HG02571 (cell line): Measurements from ENCODE around the gene ZMIZ2.
"Not testable (repeated sequence)": the region's sequence is repeated elsewhere in the genome, so short reads cannot be mapped to it uniquely, and the experiment has no call there.

Source experiments
- ATAC-seq: cut with Tn5 transposase; IDR thresholded peaks from one replicate; pipeline ENCODE4 v1.9.1; 2021; ENCODE audit warnings: mild to moderate bottlenecking, moderate library complexity; ENCODE audit not compliant: unreplicated experiment

ZMIZ2 gene

DNA sequence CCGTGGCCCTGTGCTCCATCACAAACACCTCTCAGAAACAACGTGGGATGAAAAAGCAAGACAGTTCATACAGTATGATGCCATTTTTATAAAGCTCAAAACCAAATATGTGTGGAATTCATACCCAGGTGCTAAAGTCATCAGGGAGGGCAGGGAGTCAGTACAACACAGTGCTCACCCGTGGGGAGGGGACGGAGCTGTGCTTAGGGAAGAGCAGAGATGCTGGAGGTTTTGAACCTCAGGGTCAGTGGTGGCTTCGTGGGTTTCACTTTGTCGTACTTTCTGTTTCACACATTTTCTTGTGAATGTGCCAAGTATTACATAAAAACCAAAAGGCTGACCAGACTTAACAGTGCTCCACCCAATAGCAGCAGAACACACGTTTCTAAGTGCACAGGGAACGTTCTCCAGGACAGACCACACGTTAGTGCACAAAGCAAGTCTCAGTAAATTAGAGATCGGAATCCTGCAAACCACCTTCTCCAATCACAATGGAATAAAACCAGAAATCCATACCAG, 21.2 kb downstream of the ZMIZ2 start:
- ATAC-seq, result peak; percentile 56

DNA sequence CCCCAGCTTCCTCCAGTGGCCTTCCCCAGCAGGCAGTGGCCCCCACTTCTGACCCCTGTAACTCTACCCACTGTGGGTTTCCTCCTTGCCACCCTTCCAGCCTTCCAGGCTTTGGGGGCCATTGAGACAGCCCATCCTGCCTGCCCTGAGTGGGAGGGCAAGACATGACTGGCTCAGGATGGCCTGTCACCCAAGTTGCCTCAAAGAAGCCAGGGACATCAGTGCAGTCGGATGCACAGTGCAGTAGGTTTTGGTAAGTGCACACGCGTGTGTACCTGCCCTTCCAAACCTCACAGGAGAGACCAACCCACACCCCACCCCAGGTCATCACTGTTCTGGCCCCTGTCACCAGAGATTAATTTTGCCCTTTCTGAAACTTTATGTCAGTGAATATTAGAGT, 22.7 kb downstream of the ZMIZ2 start:
- no peak for ATAC-seq

DNA sequence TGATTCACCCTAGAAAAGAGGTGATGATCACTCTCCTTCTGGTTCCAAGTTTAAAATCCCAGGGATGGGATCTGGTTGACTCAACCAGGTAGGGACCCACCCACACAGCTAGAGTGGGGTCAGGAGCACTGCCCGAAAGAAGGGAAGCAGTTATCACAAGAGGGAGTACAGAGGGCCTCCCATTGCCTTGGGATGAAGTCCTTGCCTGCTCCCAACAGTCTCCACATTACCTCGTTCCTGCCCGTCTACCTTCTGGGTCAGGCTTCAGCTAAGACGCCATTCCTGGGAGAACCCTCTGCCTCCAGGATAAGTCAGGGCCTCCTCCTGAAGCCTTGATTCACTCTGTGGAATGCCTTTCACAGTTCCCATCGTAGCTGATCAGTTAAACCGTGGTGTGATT, 23.8 kb downstream of the ZMIZ2 start:
- no peak for ATAC-seq

DNA sequence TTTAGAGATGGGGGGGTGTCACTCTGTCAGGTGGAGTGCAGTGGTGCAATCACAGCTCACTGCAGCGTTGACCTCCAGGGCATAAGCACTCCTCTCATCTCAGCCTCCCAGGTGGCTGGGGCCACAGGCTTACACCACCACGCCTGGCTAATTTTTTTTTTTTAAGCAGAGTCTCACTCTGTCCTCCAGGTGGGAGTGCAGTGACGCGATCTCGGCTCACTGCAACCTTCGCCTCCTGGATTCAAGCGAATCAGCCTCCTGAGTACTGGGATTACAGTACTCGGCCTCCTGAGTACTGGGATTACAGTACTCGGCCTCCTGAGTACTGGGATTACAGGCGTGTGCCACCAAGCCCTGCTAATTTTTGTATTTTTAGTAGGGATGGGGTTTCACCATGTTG, 24.2 kb downstream of the ZMIZ2 start:
- ATAC-seq, result no peak

DNA sequence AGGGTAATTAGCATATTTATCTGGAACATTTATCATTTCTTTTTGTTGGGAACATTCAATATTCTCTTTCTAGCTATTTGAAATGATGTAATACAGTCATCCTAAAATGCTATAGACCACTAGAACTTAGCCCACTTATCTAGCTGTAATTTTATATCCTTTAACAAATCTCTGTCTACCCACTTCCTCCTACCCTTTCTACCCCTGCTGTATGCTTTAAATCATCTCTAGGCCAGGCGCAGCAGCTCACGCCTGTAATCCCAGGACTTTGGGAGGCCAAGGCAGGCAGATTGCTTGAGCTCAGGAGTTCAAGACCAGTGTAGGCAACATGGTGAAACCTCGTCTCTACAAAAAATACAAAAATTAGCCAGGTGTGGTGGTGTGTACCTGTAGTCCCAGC, 25.8 kb downstream of the ZMIZ2 start:
- not testable (repeated sequence) for ATAC-seq

DNA sequence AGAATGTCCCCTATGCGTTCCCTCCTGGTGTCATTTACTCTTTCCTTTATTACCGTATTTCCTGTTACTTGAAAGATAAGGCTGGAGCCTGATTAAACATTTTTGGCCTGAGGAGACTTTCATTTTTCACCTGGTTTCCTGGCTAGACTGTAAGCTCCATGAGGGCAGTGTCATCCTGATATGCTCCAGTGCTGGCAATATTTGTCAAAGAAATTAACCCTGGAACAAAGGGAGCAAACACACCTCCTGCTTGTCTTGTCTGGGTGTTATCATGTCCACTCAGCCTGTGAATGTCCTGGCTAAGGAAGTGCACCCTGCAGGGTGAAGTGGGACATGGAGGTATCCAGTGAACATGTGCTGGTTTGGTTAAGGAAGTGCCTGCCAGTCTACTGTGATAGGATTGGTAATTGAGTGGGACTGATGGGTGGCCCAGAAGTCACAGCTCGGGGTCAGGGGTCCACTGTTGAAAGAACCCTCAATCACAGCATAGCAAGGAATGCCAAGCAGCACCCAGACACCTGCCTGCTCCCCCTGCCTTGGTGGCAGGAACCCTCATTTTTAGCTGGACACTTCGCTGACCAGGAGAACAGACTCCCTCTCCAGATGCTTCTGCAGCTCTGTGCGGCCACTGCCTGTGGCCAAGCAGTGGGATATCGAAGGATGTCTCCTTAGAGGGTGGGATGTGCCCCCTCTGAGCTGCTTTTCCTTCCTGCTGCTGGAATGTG, 26.9 kb downstream of the ZMIZ2 start:
- ATAC-seq, result no peak

DNA sequence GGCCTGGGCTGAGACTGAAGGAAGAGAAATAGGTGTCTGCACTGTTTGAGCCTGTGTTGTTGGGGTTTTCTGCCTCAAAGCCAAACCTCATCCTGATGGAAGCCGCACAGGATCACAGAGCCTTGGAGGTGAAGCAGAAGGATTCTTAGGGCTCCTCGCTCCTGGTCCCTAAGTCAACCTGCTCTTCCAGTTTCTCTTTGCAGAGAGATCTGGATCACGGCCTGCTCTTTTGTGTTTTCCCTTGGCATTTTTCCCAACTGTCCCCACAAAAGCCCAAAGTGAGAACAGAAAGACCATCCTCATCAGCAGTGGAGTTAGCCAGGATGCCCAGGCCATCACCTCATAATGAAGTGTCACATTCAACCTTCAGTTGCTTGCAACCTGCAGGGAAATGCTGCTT, 27.6 kb downstream of the ZMIZ2 start:
- no peak for ATAC-seq

DNA sequence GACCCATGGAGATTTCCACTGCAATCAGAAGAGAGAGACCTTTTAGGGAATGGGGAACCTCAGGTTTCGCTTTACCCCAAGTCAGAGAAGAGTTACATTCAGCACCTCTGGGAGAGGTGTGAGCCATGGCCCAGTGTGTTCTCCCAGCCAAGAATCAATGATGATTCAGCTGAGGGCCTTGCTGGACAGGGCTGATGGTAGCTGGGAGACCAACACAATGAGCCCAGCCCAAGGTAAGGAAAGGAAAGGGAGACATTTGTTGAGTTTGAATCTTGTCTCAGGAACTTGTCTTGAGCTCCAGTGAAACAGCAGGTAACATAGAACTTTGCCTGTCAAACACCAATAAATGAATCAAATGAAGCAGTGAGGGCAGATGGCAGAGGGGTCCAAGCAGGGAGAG, 33.8 kb downstream of the ZMIZ2 start:
- no peak for ATAC-seq

DNA sequence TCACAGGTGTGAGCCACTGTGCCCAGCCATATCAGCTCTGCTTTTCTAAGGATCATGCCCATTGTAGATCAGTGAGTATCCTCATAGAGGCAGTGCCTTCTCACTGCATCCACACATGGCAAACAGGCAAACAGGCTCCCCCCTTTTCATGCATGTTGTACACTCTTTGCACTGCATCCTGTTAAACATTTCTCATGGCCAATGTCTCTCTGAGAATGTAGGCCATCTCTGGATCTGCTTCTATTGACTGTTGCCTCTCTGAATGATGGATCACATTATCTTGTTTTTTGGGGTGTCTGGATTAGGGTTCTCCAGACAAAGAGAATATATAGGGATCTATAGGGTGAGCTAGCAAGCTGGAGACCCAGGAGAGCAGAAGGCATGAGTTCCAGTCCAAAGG, 34.8 kb downstream of the ZMIZ2 start:
- no peak for ATAC-seq

DNA sequence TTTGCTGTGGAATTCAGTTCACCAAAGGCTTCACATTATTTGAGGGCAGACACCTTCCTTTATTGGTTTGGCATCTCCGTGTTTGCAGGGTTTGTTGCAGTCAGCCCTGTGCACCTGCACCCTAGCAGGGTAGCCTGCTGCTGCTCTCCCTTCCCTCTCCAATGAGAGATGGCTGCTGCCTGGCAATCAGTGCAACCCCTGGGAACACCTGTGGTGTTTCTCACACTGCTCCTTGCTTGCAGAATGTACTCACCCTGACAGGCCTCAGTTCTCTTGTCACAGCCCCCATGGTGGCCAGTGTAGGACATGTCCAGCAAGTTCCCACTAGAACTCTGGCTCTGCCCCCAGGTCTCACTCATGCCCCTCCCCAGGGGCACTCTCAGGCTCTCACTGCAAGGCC, 35.7 kb downstream of the ZMIZ2 start:
- no peak for ATAC-seq

DNA sequence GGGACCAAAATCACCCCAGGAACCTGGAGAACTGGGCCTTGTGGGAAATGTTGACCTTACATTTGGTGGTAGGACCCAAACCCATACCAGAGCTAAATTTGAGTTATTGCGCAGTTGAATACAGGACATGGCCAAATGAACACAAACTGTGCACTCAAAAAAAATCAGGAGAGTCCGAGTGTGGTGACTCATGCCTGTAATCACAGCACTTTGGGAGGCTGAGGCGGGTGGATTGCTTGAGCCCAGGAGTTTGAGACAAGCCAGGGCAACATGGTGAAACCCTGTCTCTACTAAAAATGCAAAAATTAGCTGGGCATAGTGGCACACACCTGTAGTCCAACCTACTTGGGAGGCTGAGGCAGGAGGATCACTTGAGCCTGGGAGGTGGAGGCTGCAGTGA, 36.6 kb downstream of the ZMIZ2 start:
- ATAC-seq, result not testable (repeated sequence)

DNA sequence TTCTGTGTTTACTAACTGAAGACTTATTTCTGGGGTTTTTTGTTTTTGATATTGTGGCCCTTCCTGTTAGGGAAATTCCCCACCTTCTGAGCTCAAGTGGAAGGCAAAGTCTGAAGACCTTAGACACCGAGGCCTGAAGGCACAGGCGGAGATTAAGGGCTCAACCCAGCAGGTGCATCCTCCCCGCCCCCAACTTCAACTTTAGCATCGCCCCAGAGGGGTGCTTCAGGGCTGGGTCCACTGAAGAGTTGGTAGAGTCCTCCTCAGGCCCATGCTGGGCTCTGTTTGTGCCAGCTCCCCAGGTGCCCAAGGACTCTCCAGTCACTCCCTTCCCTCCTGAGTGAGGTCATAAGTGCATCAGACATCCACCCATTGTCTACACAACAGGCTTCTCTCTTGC, 38.4 kb downstream of the ZMIZ2 start:
- ATAC-seq, result no peak

DNA sequence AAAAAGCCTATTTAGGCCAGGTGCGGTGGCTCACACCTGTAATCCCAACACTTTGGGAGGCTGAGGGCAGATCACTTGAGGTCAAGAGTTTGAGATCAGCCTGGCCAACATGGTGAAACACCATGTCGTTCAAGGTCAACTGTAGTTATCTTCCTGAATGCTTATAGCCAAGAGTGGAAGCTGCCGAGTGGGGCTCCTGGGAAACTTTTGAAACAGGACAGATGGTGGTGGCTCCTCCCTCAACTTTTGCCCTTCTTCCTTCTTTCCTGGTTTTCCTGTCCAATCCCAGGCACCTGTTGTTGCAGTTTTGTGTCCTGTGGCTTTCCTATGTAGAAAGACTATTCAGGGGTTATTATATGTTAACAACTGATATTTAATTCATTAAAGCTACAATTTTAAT, 39.1 kb downstream of the ZMIZ2 start:
- no peak for ATAC-seq

DNA sequence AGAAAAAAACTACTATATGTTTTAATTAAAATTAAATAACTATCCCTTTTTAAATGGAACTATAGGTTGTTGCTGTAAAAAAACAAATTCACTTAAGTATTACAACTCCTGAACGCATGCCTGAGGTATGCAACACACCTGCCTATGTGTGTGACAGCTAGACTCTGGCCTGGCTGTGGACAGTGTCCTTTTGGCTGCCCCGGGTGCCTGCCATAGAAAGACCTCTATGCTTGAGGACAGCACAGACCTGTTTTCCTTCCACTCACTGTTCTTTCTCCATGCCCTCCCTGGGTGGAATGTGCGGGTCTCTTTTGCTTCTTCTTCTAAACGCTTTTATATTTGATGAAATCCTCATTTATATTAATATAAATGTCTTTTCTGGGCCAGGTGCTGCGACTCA, 41.3 kb downstream of the ZMIZ2 start:
- ATAC-seq, result no peak

DNA sequence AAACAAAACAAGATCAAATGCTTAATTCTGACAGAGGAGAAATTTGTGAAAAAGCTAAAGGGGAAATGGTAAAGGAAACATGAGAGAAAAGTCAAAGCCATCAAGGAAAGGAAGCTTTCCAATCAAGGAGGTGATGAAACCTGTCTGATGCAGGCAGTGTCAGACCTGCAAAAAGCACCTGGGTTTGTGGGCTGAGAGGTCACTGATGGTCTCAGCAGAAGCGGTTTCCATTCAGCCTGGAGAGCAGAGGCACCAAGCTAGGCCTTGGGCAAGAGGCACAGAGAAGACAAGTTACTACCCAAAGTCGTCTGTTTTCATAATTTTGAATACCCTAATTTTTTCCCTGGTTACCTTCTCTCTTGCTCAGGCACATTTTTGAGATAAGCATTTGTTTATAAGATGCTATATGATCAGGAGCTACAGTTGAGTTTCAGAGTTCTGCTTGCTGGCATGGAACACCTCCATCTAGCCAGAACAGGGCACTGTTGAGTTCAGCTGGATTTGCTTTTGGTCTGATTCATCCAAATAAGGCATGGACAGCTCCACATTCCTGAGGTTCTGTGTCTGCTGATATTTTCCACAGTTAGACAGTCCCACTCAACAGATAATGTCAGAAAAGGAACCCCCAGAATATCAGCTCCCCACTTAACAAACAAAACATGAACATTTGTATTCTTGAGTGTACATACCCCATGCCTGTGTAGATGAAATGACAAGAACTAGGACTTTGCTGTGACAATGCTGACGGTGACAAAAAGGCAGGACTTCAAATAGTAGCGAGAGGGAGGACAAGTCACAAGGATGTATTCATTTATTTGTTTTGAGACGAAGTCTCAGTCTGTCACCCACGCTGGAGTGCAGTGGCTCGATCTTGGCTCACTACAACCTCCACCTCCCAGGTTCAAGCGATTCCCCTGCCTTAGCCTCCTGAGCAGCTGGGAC, 42.9 kb downstream of the ZMIZ2 start:
- ATAC-seq, result no peak

DNA sequence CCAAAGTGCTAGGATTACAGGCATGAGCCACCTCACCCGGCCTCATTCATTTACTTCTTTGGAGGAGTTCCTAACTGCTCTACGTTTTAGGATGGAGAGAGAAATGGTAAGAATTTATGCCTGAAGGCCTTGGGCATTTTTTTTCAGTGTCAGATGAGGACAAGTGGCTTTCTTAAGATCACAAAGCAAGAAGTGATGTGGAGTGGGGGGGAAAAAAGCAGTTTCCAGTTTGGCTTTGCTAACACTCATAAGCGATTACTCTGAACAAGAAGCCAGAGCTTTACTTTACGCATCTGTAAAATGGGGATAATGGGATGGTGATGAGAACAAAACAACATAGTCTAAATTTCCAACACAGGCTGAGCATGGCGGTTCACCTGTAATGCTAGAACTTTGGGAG, 45.3 kb downstream of the ZMIZ2 start:
- ATAC-seq, result no peak

DNA sequence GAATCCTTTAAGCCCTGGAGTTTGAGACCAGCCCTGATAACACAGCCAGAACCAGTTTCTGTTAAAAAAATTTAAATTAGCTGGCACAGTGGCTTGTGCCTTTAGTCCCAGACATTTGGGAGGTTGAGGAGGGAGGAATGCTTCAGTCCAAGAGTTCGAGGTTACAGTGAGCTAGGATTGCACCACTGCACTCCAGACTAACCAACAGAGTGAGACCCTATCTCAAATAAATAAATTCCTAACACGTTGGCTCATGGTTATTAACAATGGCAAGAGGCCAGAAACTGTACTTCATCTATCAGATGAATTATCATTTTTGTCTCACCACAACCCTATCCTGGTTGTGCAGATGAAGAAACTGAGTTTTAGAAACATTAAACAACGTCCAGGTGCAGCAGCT, 45.7 kb downstream of the ZMIZ2 start:
- ATAC-seq, result no peak

DNA sequence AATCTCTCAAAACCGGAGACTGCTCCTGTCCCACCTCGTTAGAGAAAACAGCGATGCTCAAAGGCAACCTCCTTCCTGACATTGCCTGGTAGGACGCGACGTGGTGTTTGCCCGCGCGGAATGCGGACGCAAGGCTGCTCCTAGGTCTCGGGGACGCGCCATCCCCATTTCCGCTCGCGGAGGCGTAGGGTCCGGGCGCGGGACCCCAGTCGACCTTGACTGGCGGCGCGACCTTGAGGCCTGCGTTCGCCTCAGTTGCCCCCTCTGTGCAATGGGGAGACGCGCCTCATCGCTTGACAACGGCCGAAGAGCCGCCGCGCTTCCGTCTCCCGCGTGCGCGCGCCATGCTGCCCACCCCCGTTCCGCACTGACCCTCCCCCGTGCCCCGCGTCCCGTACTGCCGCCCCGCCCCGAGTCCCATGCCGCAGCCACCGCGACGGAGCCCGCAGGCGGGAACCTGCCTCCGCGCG, 47.4 kb downstream of the ZMIZ2 start:
- ATAC-seq, result peak; percentile 18

DNA sequence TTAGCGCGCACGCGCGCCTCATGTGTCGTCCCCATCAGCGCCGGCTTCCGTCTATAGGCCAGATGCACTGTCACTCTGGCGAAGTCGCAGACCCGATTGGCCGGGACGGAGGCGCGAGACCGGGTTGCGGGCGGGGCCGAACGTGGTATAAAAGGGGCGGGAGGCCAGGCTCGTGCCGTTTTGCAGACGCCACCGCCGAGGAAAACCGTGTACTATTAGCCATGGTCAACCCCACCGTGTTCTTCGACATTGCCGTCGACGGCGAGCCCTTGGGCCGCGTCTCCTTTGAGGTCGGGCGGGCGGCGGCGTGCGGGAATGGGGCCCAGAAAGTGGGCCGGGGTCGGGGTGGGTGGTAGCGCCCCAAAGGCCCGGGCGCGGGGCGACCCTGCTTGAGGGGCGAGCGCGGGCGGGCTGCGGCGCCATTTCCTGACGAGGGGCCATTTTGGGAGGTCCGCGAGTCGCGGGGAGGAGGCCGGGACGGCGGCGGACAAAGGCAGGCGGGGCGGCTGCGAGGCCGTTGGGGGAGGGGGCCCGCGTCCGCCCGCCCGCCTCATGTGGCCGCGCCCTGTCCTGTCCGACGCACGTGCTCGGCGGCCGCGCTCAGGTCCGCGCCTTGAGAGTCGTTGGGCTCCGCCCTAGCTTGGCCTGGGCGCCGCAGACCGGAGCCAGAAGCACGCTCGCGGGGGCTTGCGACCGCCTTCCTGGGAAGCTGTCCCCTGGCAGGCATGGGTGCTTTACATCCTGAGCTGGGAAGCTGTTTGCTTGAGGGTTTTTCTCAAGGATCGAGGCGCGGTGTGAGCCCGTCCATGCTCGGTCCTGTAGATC, 48.1 kb downstream of the ZMIZ2 start, which contains the start of gene PPIA:
Gene PPIA, plus strand, starts transcription at position 178 of the 825 bp plus-strand sequence. Its CDS starts 44 bp downstream, at position 222.
- peak; percentile 84 for ATAC-seq

DNA sequence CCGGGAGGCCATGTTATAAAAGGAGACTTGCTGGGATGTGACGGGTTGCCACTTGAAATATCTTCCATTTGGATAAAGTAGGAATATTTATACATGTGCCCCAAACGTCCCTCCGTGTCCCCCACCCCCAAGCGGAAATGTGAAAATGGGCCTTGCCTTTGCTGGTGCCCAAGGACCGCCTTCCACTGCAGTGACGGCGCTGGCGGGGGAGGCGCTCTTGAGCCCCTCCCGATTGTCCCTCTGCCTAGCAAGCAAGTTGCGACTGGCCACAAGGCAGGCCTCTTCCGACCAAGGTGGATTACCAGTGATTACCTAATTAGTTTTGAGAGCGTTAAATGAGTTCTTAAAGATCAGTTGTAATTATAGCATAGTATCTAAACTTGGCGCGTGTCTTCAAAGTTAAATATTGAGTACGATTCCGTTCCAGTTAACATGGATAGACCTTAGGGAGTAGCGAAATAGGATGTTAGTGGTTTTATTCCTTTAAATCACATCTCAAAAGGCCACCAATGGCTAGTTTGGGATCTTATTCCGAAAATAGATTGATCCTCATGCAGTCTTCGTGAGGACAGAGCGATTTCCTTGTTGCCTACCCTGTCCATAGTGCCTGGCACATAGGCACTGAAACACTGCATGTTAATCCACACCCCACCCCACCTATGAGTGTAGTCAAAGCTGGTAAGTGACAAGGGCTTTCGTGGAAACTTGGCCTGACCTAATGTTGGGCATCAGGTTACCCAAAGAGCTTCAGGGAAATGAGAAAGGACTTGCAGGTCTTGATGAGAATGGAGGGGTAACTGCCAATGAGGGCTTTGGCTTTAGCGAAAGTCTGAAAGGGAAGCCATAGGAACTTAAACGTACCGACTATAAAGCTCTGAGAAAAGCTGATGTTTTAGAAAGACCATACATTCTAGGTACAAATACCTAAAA, 48.9 kb downstream of the ZMIZ2 start:
- peak; percentile 37 for ATAC-seq
